ENCODE results near the gene ACTR3C.

- TF ChIP-seq CHD2 (IDR thresholded peaks at IDR 0.05; ENCODE audit: low read length, partially characterized antibody) = no peak
- no peak for TF ChIP-seq CTCF (IDR thresholded peaks at IDR 0.05)
- no peak for TF ChIP-seq TAF1 (IDR thresholded peaks at IDR 0.05; ENCODE audit: borderline replicate concordance, low read depth, low read length)
These were observed 8.6 kb downstream of the ACTR3C start for GRCh38 chr7:150314639-150315239.
